Transverse colon (tissue), 4 donors: ENCODE measurements around the gene DENND2D. TPM values are rescaled to one million over a fixed set of nuclear protein-coding genes. Genes with fewer than 3 reads are reported as not detected.

Experiments used
- DNase-seq: peaks from one replicate; pipeline ENCODE4 v3.0.0-alpha.2; 2019
- H3K27ac ChIP-seq, 4 donors: fragments of 200-600 bp; sonication (generic); 2 replicates each; pipeline ENCODE4 v1.5.1; 2016 to 2018; ENCODE audit warnings: inconsistent platforms in 4 of 4
- H3K27me3 ChIP-seq: fragments of 200-600 bp; sonication (generic); 2 replicates; pipeline ENCODE4 v1.5.1; 2017; ENCODE audit warnings: inconsistent platforms
- H3K36me3 ChIP-seq, 4 donors: fragments of 200-600 bp; sonication (generic); 2 replicates each; pipeline ENCODE4 v1.5.1; 2017 to 2019; ENCODE audit warnings: inconsistent platforms in 4 of 4
- H3K4me1 ChIP-seq, 4 donors: fragments of 200-600 bp; sonication (generic); 2 replicates each; pipeline ENCODE4 v1.5.1; 2017 to 2020; ENCODE audit warnings: inconsistent platforms in 4 of 4
- H3K4me3 ChIP-seq, 4 donors: fragments of 200-600 bp; sonication (generic); 1 replicate in 1 of 4; 2 replicates in 3 of 4; pipeline versions ENCODE4 v1.5.1 to v1.6.1; 2017 to 2019; ENCODE audit warnings: inconsistent platforms in 4 of 4
- H3K9me3 ChIP-seq, 2 donors: fragments of 200-600 bp; sonication (generic); 2 replicates each; pipeline ENCODE4 v1.5.1; 2017 to 2019; ENCODE audit warnings: inconsistent platforms in 2 of 2
- EP300 ChIP-seq: sonication (generic); formaldehyde crosslinking; IDR thresholded peaks from one replicate; pipeline ENCODE4 v1.6.1; 2017; ENCODE audit warnings: antibody characterized with exemption, low read depth
- POLR2A ChIP-seq: fragments of 450-650 bp; IDR thresholded peaks from one replicate; pipeline ENCODE4 v1.6.1; 2016; ENCODE audit warnings: antibody characterized with exemption, mild to moderate bottlenecking, moderate library complexity
- POLR2AphosphoS5 ChIP-seq, 3 donors: sonication (generic); formaldehyde crosslinking; IDR thresholded peaks; one replicate each; pipeline ENCODE4 v1.6.1; 2016; ENCODE audit warnings: antibody characterized with exemption in 3 of 3
- WGBS, 2 donors: methylation state at CpG; one replicate each; pipeline ENCODE4 v1.1.5; 2018; ENCODE audit warnings: low coverage in 1 of 2; 5-methylcytosine and 5-hydroxymethylcytosine counted together
- in situ Hi-C, 4 donors: fragments of 200-750 bp; cut with MboI; loops; one replicate each; pipeline versions ENCODE4 v1.15.0 to v1.15.1; 2017; ENCODE audit warnings: low sequenced_read_pairs in 3 of 4, low pct_ligation_motif_present in 1 of 4, low pct_unique_long_range_greater_than_20kb in 1 of 4
- intact Hi-C: fragments of 100-400 bp; cut with DNase I; formaldehyde crosslinking; loops from one replicate; pipeline ENCODE4 v1.15.1; 2023; ENCODE audit warnings: low total_unique reads
- total RNA-seq, 4 donors: library from RNA; depleted of rRNA; stranded (reverse); fragments of >200 nt; gene quantifications; one replicate each; pipeline ENCODE4 v1.1.0, GENCODE V29; 2016
- TF ChIP-seq, protein P1 (sequence below), 5 experiments: fragments of 200-600 bp in 3 of 5; fragments of 450-650 bp in 2 of 5; sonication (generic) in 3 of 5; IDR thresholded peaks; 1 replicate in 2 of 5; 2 replicates in 3 of 5; pipeline ENCODE4 v1.5.1; 2016 to 2017; ENCODE audit warnings: antibody characterized with exemption in 5 of 5, inconsistent platforms in 3 of 5, mild to moderate bottlenecking in 2 of 5, moderate library complexity in 1 of 5

Gene DENND2D
- total RNA-seq, 4 donors from 2014 or later: 43.4 to 61.0 (median 50.7) TPM

GRCh38 chr1:111202366-111202706 is 1.9 kb upstream of the DENND2D start:
- H3K36me3 ChIP-seq: peaks cover 0 to 4% (median 0%) of the 10 kb centered on the region in 4 donors
- no peaks in the 10 kb centered on the region for H3K9me3 ChIP-seq
- in situ Hi-C loops: loop anchor here in 1 of 4 donors (25.0 kb wide), 2 partner anchors 410 to 560 kb away; partner anchors contain the start of genes DDX20 and RAP1A
- intact Hi-C loops: no loop called here
- H3K27me3 ChIP-seq: no peaks in the 10 kb centered on the region
- H3K27ac ChIP-seq: peak overlapping the region; percentile 86 to 94 (median 92)
- no peak overlapping the region for H3K4me3 ChIP-seq
- 91 to 93% methylated on average over 1 of the region's 1 CpG for WGBS, 2 donors
- peaks cover 16 to 46% (median 39%) of the 10 kb centered on the region in 4 donors for H3K4me1 ChIP-seq
- no peak for DNase-seq
- peak; percentile 26 for TF ChIP-seq POLR2A
- TF ChIP-seq, protein P1, sequence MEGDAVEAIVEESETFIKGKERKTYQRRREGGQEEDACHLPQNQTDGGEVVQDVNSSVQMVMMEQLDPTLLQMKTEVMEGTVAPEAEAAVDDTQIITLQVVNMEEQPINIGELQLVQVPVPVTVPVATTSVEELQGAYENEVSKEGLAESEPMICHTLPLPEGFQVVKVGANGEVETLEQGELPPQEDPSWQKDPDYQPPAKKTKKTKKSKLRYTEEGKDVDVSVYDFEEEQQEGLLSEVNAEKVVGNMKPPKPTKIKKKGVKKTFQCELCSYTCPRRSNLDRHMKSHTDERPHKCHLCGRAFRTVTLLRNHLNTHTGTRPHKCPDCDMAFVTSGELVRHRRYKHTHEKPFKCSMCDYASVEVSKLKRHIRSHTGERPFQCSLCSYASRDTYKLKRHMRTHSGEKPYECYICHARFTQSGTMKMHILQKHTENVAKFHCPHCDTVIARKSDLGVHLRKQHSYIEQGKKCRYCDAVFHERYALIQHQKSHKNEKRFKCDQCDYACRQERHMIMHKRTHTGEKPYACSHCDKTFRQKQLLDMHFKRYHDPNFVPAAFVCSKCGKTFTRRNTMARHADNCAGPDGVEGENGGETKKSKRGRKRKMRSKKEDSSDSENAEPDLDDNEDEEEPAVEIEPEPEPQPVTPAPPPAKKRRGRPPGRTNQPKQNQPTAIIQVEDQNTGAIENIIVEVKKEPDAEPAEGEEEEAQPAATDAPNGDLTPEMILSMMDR (IDR thresholded peaks at IDR 0.05): no peak
- no peak for TF ChIP-seq POLR2AphosphoS5 (IDR thresholded peaks at IDR 0.05)
- TF ChIP-seq EP300: no peak

GRCh38 chr1:111201275-111202090 is 1.0 kb upstream of the DENND2D start:
- 65 to 75% methylated on average over 4 to 5 of the region's 5 CpGs for WGBS, 2 donors
- H3K4me3 ChIP-seq: peak overlapping the region in 1 of 4 donors; percentile 40
- in situ Hi-C loops: loop anchor here in 1 of 4 donors (25.0 kb wide), 2 partner anchors 411 to 561 kb away; partner anchors contain the start of genes DDX20 and RAP1A
- TF ChIP-seq EP300 (no peak), POLR2AphosphoS5 (IDR thresholded peaks at IDR 0.05) (no peak), POLR2A (no peak)
- TF ChIP-seq, protein P1 (IDR thresholded peaks at IDR 0.05): no peak
- H3K27ac ChIP-seq: peak overlapping the region; percentile 86 to 94 (median 92)
- H3K4me1 ChIP-seq: peaks cover 16 to 46% (median 39%) of the 10 kb centered on the region in 4 donors
- DNase-seq: no peak
- intact Hi-C loops: no loop called here
- peaks cover 0 to 7% (median 0%) of the 10 kb centered on the region in 4 donors for H3K36me3 ChIP-seq
- H3K27me3 ChIP-seq: no peaks in the 10 kb centered on the region
- no peaks in the 10 kb centered on the region for H3K9me3 ChIP-seq

GRCh38 chr1:111200802-111201161 is 336 bp upstream of the DENND2D start:
- 75 to 78% methylated on average over 1 to 3 of the region's 3 CpGs for WGBS, 2 donors
- in situ Hi-C loops: loop anchor here in 1 of 4 donors (25.0 kb wide), 2 partner anchors 412 to 562 kb away; partner anchors contain the start of genes DDX20 and RAP1A

DNA sequence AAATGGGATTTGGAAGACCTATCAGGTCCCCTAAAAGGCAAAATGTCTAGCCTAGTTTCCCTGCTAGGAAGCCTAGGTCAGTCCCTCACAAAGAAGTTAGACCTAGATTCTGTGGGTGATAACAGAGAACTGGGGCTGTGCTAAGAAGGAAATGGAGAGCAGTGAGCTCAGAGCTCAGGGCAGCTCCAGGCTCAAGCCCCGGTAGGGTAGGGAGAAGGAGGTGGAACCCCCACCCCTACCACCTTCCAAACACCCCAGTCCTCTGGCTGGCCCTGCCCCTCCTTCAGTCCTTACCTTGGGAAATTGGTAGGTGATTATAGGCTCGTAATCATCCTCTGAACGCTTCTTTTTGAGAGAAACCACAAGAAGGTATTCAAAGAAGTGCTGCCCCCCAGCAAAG is 1.1 kb downstream of the DENND2D start:
- in situ Hi-C loops (no loop called here), intact Hi-C loops (no loop called here)
- Histone ChIP-seq H3K27ac (peak overlapping the region; percentile 86 to 94 (median 92)), H3K4me1 (peaks cover 20 to 57% (median 38%) of the 10 kb centered on the region in 4 donors), H3K27me3 (no peaks in the 10 kb centered on the region), H3K36me3 (peaks cover 0 to 7% (median 0%) of the 10 kb centered on the region in 4 donors), H3K9me3 (no peaks in the 10 kb centered on the region), H3K4me3 (peak overlapping the region in 3 of 4 donors; percentile 2 to 40 (median 10))
- no peak for DNase-seq
- TF ChIP-seq, protein P1 (IDR thresholded peaks at IDR 0.05): no peak
- no peak for TF ChIP-seq EP300
- 89% methylated on average over 3 of the region's 3 CpGs; no CpG with 5 or more reads in 1 of the 2 donors for WGBS, 2 donors

More at GRCh38 chr1:111200802-111201161, 336 bp upstream of the DENND2D start:
- TF ChIP-seq, protein P1 (IDR thresholded peaks at IDR 0.05): no peak
- TF ChIP-seq POLR2AphosphoS5 (IDR thresholded peaks at IDR 0.05): no peak
- H3K9me3 ChIP-seq: no peaks in the 10 kb centered on the region
- peaks cover 0 to 7% (median 0%) of the 10 kb centered on the region in 4 donors for H3K36me3 ChIP-seq
- DNase-seq: no peak
- no peaks in the 10 kb centered on the region for H3K27me3 ChIP-seq
- intact Hi-C loops: no loop called here
- peak overlapping the region; percentile 86 to 94 (median 92) for H3K27ac ChIP-seq
- peak overlapping the region in 1 of 4 donors; percentile 40 for H3K4me3 ChIP-seq
- peaks cover 16 to 53% (median 39%) of the 10 kb centered on the region in 4 donors for H3K4me1 ChIP-seq
